RWPE2 (cell line): ENCODE results near the gene EPC2.
A peak's percentile ranks its signal among the peaks of the same experiment; 100 is the strongest.
"Not testable (repeated sequence)": the region's sequence is repeated elsewhere in the genome, so short reads cannot be mapped to it uniquely, and the experiment has no call there.

Experiments used
- ATAC-seq: fragments of 200-7000 bp; cut with Tn5 transposase; 3 replicates; pipeline ENCODE4 v1.9.1; 2021; ENCODE audit warnings: low read depth
- DNase-seq: peaks from one replicate; pipeline ENCODE4 v3.0.0-alpha.2; 2020; ENCODE audit warnings: low spot score
- H3K27ac ChIP-seq: fragments of 450-650 bp; 2 replicates; pipeline ENCODE4 v1.5.1; 2017; ENCODE audit warnings: mild to moderate bottlenecking; ENCODE audit not compliant: poor library complexity, severe bottlenecking
- H3K27me3 ChIP-seq: fragments of 250-450 bp; sonication (Bioruptor Pico); 2 replicates; pipeline ENCODE4 v1.5.1; 2021; ENCODE audit warnings: mild to moderate bottlenecking, moderate library complexity; ENCODE audit not compliant: insufficient read depth, poor library complexity, severe bottlenecking
- H3K36me3 ChIP-seq: fragments of 250-450 bp; sonication (Bioruptor Pico); 2 replicates; pipeline ENCODE4 v1.5.1; 2020; ENCODE audit warnings: low read depth, mild to moderate bottlenecking, moderate library complexity
- H3K4me1 ChIP-seq: fragments of 250-450 bp; sonication (Bioruptor Pico); 2 replicates; pipeline ENCODE4 v1.5.1; 2021; ENCODE audit warnings: mild to moderate bottlenecking, moderate library complexity; ENCODE audit not compliant: insufficient read depth, poor library complexity, severe bottlenecking
- H3K4me3 ChIP-seq: fragments of 250-450 bp; sonication (Bioruptor Pico); 2 replicates; pipeline ENCODE4 v1.5.1; 2021; ENCODE audit warnings: mild to moderate bottlenecking, moderate library complexity; ENCODE audit not compliant: severe bottlenecking
- H3K9me3 ChIP-seq: fragments of 250-450 bp; sonication (Bioruptor Pico); 2 replicates; pipeline ENCODE4 v1.5.1; 2021; ENCODE audit warnings: mild to moderate bottlenecking, moderate library complexity; ENCODE audit not compliant: severe bottlenecking
- TF ChIP-seq, protein P1 (sequence below): fragments of 450-650 bp; IDR thresholded peaks from one replicate; pipeline ENCODE4 v1.5.1; 2017; ENCODE audit warnings: mild to moderate bottlenecking, moderate library complexity; ENCODE audit not compliant: poor library complexity, severe bottlenecking

Gene EPC2

GRCh38 chr2:148645539-148646230, 1.1 kb downstream of the EPC2 start:
- DNase-seq (peak; percentile 34), ATAC-seq (peak; percentile 53)
- TF ChIP-seq, protein P1, sequence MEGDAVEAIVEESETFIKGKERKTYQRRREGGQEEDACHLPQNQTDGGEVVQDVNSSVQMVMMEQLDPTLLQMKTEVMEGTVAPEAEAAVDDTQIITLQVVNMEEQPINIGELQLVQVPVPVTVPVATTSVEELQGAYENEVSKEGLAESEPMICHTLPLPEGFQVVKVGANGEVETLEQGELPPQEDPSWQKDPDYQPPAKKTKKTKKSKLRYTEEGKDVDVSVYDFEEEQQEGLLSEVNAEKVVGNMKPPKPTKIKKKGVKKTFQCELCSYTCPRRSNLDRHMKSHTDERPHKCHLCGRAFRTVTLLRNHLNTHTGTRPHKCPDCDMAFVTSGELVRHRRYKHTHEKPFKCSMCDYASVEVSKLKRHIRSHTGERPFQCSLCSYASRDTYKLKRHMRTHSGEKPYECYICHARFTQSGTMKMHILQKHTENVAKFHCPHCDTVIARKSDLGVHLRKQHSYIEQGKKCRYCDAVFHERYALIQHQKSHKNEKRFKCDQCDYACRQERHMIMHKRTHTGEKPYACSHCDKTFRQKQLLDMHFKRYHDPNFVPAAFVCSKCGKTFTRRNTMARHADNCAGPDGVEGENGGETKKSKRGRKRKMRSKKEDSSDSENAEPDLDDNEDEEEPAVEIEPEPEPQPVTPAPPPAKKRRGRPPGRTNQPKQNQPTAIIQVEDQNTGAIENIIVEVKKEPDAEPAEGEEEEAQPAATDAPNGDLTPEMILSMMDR = no peak
- peak overlapping the region; percentile 84 for H3K4me3 ChIP-seq
- H3K9me3 ChIP-seq = no peaks in the 10 kb centered on the region
- H3K27me3 ChIP-seq = no peaks in the 10 kb centered on the region
- H3K36me3 ChIP-seq = no peaks in the 10 kb centered on the region
- peak overlapping the region; percentile 78 for H3K27ac ChIP-seq
- H3K4me1 ChIP-seq = peaks cover 19% of the 10 kb centered on the region

GRCh38 chr2:148646231-148646559, 1.6 kb downstream of the EPC2 start:
- ATAC-seq = no peak
- Histone ChIP-seq H3K27me3 (no peaks in the 10 kb centered on the region), H3K27ac (no peak overlapping the region), H3K4me3 (peak overlapping the region; percentile 84), H3K4me1 (peaks cover 19% of the 10 kb centered on the region), H3K9me3 (no peaks in the 10 kb centered on the region), H3K36me3 (no peaks in the 10 kb centered on the region)
- TF ChIP-seq, protein P1 = no peak
- no peak for DNase-seq

DNA sequence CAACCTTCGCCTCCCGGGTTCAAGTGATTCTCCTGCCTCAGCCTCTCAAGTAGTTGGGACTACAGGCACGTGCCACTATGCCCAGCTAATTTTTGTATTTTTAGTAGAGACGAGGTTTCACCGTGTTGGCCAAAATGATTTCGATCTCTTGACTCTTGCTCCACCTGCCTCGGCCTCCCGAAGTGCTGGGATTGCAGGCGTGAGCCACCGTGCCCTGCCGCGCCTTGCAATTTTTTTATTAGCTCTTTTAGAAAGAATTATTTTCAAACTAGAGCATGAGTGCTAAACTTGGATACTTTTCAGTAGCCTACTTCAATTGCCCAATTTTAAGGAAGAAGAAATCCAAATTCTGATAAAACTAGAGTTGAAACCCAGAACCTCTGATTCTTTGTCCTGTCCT, 3.2 kb downstream of the EPC2 start:
- H3K36me3 ChIP-seq, H3K9me3 ChIP-seq, H3K4me3 ChIP-seq, DNase-seq, H3K27me3 ChIP-seq, H3K27ac ChIP-seq, ATAC-seq: not testable (repeated sequence)
- peaks cover 17% of the 10 kb centered on the region for H3K4me1 ChIP-seq

DNA sequence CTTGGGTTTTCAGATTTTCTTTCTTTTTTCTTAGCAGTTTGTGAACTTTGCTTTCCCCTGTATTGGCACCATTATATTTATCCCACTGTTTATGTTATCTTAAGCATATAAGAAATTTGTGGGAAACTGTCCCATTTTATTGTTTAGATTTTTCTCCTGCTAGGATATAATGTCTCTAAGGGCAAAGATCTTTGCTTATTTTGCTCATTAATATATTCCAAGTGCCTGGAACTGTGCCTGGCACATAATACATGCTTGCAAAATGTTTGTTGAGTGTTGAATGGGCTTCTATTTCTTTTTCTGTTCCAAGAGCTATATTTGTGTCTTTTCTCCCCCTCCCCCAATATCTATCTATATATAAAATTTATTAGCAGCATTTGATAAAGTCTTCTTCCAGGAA, 5.4 kb downstream of the EPC2 start:
- no peak for DNase-seq
- peaks cover 5% of the 10 kb centered on the region for H3K4me1 ChIP-seq
- TF ChIP-seq, protein P1 = no peak
- no peaks in the 10 kb centered on the region for H3K9me3 ChIP-seq
- ATAC-seq = no peak
- no peaks in the 10 kb centered on the region for H3K36me3 ChIP-seq
- no peaks in the 10 kb centered on the region for H3K27me3 ChIP-seq
- no peak overlapping the region for H3K27ac ChIP-seq
- H3K4me3 ChIP-seq = no peak overlapping the region

- Histone ChIP-seq H3K27ac (no peak overlapping the region), H3K27me3 (no peaks in the 10 kb centered on the region), H3K4me3 (no peak overlapping the region), H3K9me3 (no peaks in the 10 kb centered on the region), H3K4me1 (peaks cover 5% of the 10 kb centered on the region), H3K36me3 (no peaks in the 10 kb centered on the region)
- TF ChIP-seq, protein P1 = no peak
- DNase-seq (no peak), ATAC-seq (no peak)
Measured at GRCh38 chr2:148650881-148651280, 6.3 kb downstream of the EPC2 start.
